ENCODE measurements around the gene MIR17HG.
A peak's percentile ranks its signal among the peaks of the same experiment; 100 is the strongest.

Gene MIR17HG

DNA sequence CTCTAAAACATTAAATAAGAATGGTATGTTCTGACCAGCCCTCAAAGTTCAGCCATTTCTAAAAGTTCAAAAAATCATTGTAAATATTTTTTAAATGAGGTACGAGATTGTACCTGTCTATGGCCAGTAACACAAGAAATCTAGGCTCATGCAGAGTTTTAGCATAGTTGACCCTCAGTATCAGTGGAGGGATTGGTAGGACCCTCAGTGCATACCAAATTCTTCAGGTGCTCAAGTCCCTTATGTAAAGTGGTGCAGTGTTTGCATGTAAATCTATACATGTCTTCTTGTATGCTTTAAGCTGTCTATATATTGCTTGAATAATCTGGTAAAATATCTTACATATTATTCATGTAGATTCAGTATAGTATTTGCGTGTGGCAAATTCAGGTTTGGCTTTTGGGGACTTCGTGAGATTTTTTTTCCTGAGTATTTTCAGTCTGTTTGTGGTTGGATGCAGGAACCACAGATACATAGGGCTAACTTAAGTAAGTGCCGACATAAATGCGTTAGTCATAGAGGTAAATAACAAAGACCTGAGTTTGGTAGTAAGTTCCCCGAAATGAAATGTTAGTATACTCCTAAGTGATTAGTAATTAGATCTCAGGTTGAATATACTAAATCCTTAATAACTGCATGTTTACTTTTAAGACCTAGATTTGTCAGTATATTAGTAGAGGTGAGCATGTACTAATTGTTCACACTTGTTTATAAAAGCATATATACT, 7.8 kb downstream of the MIR17HG start:
- H3K27me3 Mint-ChIP-seq, result no peaks in the 10 kb centered on the region
- peaks cover 68% of the 10 kb centered on the region for H3K4me1 Mint-ChIP-seq (ENCODE audit: low read depth)
- peaks cover 40% of the 10 kb centered on the region for H3K36me3 Mint-ChIP-seq
- H3K4me3 Mint-ChIP-seq, result peak overlapping the region; percentile 64
- H3K9me3 Mint-ChIP-seq (ENCODE audit: low read depth), result no peaks in the 10 kb centered on the region
- H3K27ac Mint-ChIP-seq, result peak overlapping the region; percentile 80

DNA sequence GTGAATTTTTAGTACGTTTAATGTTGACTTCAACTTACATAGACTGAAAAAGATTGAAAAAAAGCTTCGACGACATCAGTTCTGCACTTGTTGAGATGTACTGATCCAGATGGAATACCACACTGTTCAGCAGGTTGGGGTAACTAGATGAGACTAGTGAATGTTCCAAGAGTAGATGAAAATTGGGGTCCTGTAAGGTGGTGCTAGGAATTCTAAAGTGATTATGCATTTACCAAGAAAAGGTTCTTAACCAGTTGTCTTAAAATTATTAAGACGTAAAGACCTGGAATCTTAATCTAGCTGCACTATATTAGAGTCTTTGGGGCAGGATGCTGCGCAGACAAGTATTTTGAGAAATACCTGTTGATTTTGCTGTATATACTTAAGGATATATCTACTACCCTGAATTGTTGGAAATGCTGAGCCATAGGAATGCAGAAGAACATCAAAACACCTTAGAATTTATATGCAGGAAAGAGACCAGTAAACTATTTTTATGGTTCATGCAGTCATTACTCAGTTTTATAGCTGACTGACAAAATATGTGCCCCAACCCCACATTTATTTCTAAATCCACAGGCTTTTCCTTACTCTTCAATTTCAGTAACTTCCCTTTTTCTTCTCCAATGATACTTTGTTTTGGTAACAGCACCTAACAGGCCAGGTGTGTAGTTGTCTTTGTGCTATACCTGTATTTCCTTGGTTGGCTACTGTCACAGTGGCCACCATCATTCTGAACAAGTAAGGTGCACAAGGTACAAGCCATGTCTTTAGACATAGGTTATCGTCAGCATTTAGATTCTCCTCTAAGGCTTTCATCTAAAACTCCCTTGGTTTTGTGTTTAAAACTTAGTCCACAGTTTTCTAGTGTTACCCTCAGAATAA, 8.6 kb downstream of the MIR17HG start:
- peaks cover 60% of the 10 kb centered on the region for H3K4me1 Mint-ChIP-seq (ENCODE audit: low read depth)
- H3K9me3 Mint-ChIP-seq (ENCODE audit: low read depth), result no peaks in the 10 kb centered on the region

DNA sequence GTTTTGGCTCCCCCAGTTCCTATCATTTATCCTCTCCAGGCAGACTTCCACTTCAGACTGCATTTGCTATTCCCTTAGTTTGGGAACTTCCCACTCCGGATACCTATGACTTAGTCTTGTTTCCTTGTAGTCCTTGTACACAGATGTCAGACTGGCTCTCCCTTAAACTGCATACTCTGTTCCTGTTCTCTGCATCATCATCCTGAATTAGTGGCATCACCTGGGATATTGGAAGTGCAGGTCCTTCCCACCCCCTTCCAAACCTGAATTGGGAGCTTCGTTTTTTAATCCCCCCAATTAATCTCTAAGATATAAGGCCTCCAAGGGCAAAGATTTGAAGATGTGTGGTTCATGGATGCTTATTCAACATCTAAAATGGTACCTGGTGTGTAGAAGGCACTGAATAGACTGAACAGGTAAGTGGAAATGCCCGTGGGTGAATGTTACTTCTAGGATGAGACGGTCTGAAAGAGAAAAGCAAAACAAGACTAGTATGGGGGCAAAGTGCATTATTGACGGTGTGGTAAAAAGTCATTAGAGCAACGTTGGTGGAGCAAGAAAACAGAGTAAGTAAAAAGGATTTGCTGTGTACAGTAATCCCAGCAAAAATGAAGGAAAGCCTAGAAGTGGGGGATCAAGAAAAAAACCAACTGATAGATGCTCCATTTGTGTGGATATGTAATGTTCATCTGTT, 9.6 kb downstream of the MIR17HG start:
- Mint-ChIP-seq H3K27me3 (no peaks in the 10 kb centered on the region), H3K27ac (peak overlapping the region; percentile 80), H3K36me3 (peaks cover 25% of the 10 kb centered on the region), H3K4me3 (no peak overlapping the region), H3K4me1 (ENCODE audit: low read depth) (peaks cover 50% of the 10 kb centered on the region), H3K9me3 (ENCODE audit: low read depth) (no peaks in the 10 kb centered on the region)

More for the DNA sequence above, 8.6 kb downstream of the MIR17HG start:
- peaks cover 32% of the 10 kb centered on the region for H3K36me3 Mint-ChIP-seq
- H3K27ac Mint-ChIP-seq, result peak overlapping the region; percentile 80
- no peaks in the 10 kb centered on the region for H3K27me3 Mint-ChIP-seq
- H3K4me3 Mint-ChIP-seq, result peak overlapping the region; percentile 62

GRCh38 chr13:91357613-91358386, 10.3 kb downstream of the MIR17HG start:
- peak overlapping the region; percentile 80 for H3K27ac Mint-ChIP-seq
- no peak overlapping the region for H3K4me3 Mint-ChIP-seq
- H3K36me3 Mint-ChIP-seq, result peaks cover 23% of the 10 kb centered on the region
- no peaks in the 10 kb centered on the region for H3K27me3 Mint-ChIP-seq
- no peaks in the 10 kb centered on the region for H3K9me3 Mint-ChIP-seq (ENCODE audit: low read depth)
- peaks cover 45% of the 10 kb centered on the region for H3K4me1 Mint-ChIP-seq (ENCODE audit: low read depth)

DNA sequence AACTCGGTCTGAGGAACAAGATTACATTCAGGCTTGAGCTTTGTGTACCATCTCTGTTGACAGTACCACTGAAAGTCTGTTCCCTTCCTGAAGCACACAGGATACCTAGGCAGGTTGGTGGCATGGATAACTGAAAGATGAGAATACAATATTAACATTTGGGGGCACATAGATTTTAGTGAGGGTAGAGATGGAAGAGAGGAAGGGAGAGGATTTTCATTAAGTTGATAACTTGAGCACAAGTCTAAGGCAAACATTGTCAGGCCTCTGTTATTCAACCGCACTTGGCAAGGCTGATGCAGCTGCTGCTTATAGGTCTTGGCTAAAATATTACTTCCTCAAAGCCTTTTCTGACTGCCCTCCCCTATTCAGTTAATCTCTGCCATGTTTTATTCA, 10.9 kb downstream of the MIR17HG start:
- H3K27ac Mint-ChIP-seq, result peak overlapping the region; percentile 80
- H3K36me3 Mint-ChIP-seq, result peaks cover 20% of the 10 kb centered on the region
- H3K27me3 Mint-ChIP-seq, result no peaks in the 10 kb centered on the region
- no peaks in the 10 kb centered on the region for H3K9me3 Mint-ChIP-seq (ENCODE audit: low read depth)
- H3K4me1 Mint-ChIP-seq (ENCODE audit: low read depth), result peaks cover 41% of the 10 kb centered on the region
- H3K4me3 Mint-ChIP-seq, result no peak overlapping the region

- Mint-ChIP-seq H3K27ac (no peak overlapping the region), H3K4me3 (no peak overlapping the region), H3K4me1 (ENCODE audit: low read depth) (peaks cover 37% of the 10 kb centered on the region), H3K9me3 (ENCODE audit: low read depth) (no peaks in the 10 kb centered on the region), H3K27me3 (no peaks in the 10 kb centered on the region), H3K36me3 (peaks cover 18% of the 10 kb centered on the region)
Observed at GRCh38 chr13:91359111-91359510, 11.6 kb downstream of the MIR17HG start.

DNA sequence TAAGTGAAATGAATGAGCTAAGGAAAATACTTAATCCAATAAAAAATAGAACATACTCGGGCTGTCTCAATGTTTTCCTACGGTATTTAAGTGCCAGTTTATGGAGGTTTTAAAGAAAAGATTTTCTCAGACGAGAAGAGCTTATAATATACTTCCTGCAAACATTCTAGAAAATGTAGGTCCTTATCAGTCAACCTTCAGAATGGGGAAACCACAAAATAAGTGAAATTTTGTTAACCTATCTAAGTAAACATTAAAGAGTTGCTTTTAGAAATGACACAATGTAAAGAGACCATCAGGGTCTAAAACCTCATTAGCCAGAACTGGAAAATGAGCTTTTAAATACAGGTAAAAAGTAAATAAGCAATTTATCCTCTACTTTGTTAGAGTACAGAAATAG, 12.1 kb downstream of the MIR17HG start:
- Mint-ChIP-seq H3K4me1 (ENCODE audit: low read depth) (peaks cover 32% of the 10 kb centered on the region), H3K4me3 (no peak overlapping the region), H3K9me3 (ENCODE audit: low read depth) (no peaks in the 10 kb centered on the region), H3K27ac (no peak overlapping the region), H3K27me3 (no peaks in the 10 kb centered on the region), H3K36me3 (peaks cover 17% of the 10 kb centered on the region)

DNA sequence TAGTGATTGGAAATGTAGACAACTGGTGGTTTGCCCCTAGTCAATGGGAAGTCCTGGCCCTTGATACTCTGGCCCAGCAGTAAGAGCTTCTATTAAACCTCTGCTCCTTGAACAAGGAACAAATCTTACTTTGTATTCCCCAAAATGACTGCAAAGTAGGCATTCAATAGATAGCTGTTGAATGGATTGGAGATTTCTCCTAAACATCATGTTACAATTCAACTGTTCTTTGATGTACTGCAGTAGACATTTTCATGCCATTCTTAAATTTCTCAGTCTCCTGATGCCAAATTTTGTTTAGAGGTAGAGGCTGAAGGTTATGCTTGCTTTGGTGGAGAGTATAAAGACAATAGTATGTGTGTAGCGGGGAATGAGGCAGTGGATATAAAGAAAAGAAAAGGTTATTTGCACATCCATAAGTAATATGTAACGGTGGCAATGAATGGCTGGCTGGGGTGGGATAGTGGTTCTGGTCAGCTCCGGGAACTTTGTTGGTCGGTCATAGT, 12.8 kb downstream of the MIR17HG start:
- H3K36me3 Mint-ChIP-seq, result peaks cover 13% of the 10 kb centered on the region
- no peaks in the 10 kb centered on the region for H3K9me3 Mint-ChIP-seq (ENCODE audit: low read depth)
- peaks cover 26% of the 10 kb centered on the region for H3K4me1 Mint-ChIP-seq (ENCODE audit: low read depth)
- no peaks in the 10 kb centered on the region for H3K27me3 Mint-ChIP-seq
- no peak overlapping the region for H3K4me3 Mint-ChIP-seq
- H3K27ac Mint-ChIP-seq, result no peak overlapping the region

DNA sequence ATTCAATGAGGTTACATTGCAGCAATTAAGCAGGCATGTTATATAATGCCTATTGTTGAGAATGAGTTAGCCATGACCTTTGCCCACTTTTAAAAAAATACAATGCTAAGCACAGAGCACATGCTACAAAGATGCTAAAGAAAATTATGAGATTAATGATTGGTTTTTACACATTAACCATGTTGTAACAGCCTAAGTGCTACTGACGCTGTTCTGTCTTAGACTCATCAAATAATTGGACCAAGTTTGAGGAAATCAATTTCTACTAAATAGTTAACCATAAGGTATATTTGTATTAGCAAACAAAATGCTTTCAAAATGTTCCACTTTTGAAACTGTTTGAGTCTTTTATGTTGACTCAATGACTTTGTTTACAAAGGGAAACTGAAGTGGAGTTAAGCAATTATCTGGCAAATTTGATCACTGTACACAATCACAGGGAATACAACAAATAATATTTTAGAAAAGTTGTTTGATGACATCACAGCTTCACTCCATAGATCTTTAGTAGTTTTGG, 14.3 kb downstream of the MIR17HG start:
- H3K9me3 Mint-ChIP-seq (ENCODE audit: low read depth), result no peaks in the 10 kb centered on the region
- peaks cover 11% of the 10 kb centered on the region for H3K4me1 Mint-ChIP-seq (ENCODE audit: low read depth)
- no peak overlapping the region for H3K4me3 Mint-ChIP-seq
- H3K27me3 Mint-ChIP-seq, result no peaks in the 10 kb centered on the region
- peaks cover under 1% of the 10 kb centered on the region for H3K36me3 Mint-ChIP-seq
- H3K27ac Mint-ChIP-seq, result no peak overlapping the region

DNA sequence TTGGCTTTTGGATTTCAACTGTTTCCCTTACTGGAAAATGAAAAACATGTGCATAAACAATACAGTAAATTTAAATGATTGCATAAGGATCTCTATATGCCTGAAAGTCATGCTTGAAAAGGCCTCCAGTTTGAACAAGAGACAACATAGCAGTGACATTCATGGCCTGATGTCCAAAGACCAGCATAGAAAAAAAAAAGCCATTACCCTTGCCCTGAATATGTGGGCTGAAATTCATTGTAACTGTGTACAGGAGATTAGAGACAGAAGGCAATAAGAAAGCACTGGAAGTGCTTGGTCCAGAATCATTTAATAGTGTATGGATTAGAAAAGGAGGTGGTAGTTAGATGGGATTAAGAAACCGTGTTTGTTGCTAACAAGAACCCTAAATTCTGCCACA, 15.4 kb downstream of the MIR17HG start:
- H3K4me3 Mint-ChIP-seq, result no peak overlapping the region
- peaks cover 12% of the 10 kb centered on the region for H3K4me1 Mint-ChIP-seq (ENCODE audit: low read depth)
- H3K36me3 Mint-ChIP-seq, result peaks cover 3% of the 10 kb centered on the region
- no peaks in the 10 kb centered on the region for H3K27me3 Mint-ChIP-seq
- H3K27ac Mint-ChIP-seq, result no peak overlapping the region
- peaks cover 4% of the 10 kb centered on the region for H3K9me3 Mint-ChIP-seq (ENCODE audit: low read depth)

- Mint-ChIP-seq H3K9me3 (ENCODE audit: low read depth) (peaks cover 4% of the 10 kb centered on the region), H3K27me3 (peaks cover 4% of the 10 kb centered on the region), H3K27ac (peak overlapping the region; percentile 92), H3K4me3 (no peak overlapping the region), H3K4me1 (ENCODE audit: low read depth) (peaks cover 20% of the 10 kb centered on the region), H3K36me3 (peaks cover 3% of the 10 kb centered on the region)
Observed at GRCh38 chr13:91368101-91368500, 20.6 kb downstream of the MIR17HG start.

GRCh38 chr13:91368676-91369440, 21.4 kb downstream of the MIR17HG start:
- peaks cover 20% of the 10 kb centered on the region for H3K4me1 Mint-ChIP-seq (ENCODE audit: low read depth)
- peak overlapping the region; percentile 92 for H3K27ac Mint-ChIP-seq
- peaks cover 3% of the 10 kb centered on the region for H3K36me3 Mint-ChIP-seq
- peak overlapping the region; percentile 68 for H3K4me3 Mint-ChIP-seq
- peaks cover 5% of the 10 kb centered on the region for H3K27me3 Mint-ChIP-seq
- peaks cover 4% of the 10 kb centered on the region for H3K9me3 Mint-ChIP-seq (ENCODE audit: low read depth)

DNA sequence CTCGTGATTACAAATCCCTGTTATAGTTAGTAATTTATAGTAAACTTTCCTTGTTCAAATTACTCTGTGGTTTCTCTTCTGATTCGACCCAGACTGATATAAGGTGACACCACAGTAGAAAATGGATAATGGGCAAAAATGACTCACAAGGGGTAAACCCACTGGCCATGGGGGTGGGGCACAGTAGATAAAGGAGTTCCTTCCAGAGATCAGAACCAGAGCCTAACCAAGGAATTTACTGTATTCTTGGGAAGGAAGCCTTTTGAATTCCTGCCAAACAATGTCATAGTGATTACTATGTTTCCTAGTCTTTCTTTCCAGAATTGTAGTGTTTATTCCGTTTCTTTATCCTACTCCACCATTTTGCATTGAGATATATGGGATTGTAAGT, 21.9 kb downstream of the MIR17HG start:
- Mint-ChIP-seq H3K4me3 (no peak overlapping the region), H3K36me3 (peaks cover 3% of the 10 kb centered on the region), H3K4me1 (ENCODE audit: low read depth) (peaks cover 20% of the 10 kb centered on the region), H3K27me3 (peaks cover 8% of the 10 kb centered on the region), H3K9me3 (ENCODE audit: low read depth) (peaks cover 4% of the 10 kb centered on the region), H3K27ac (peak overlapping the region; percentile 92)
